Keratinocyte (primary cell): ENCODE results near the gene TBC1D22B. TPM values are rescaled to one million over a fixed set of nuclear protein-coding genes. Genes with fewer than 3 reads are reported as not detected.

Experiments used
- DNase-seq: peaks from one replicate; pipeline ENCODE4 v3.0.0-alpha.2; 2011; ENCODE audit warnings: low read depth, missing footprints, low spot score
- FAIRE-seq: peaks from 2 replicates; lab custom pipeline; 2011; peaks lifted over from hg19 to GRCh38; lab: Jason Lieb, UNC
- H2AFZ ChIP-seq: 2 replicates; pipeline ENCODE4 v1.6.0; 2012; ENCODE audit warnings: low read length, control low read depth, inconsistent platforms; ENCODE audit not compliant: control insufficient read depth
- H3K27ac ChIP-seq: 2 replicates; pipeline ENCODE4 v1.5.1; 2011; ENCODE audit warnings: low read length; ENCODE audit not compliant: control insufficient read depth, insufficient read depth
- H3K27me3 ChIP-seq: 3 replicates; pipeline ENCODE4 v1.6.0; 2011; ENCODE audit warnings: low read length; ENCODE audit not compliant: control insufficient read depth, insufficient read depth; ENCODE audit errors: extremely low read depth
- H3K36me3 ChIP-seq, 2 experiments: 2 replicates in 1 of 2; 3 replicates in 1 of 2; pipeline ENCODE4 v1.5.1; 2011; ENCODE audit warnings: low read length in 2 of 2, mild to moderate bottlenecking in 1 of 2; ENCODE audit not compliant: control insufficient read depth in 2 of 2, insufficient read depth in 2 of 2; ENCODE audit errors: extremely low read depth in 1 of 2
- H3K4me1 ChIP-seq: 3 replicates; pipeline ENCODE4 v1.5.1; 2011; ENCODE audit warnings: low read length; ENCODE audit not compliant: control insufficient read depth, insufficient read depth; ENCODE audit errors: extremely low read depth
- H3K4me2 ChIP-seq: 3 replicates; pipeline ENCODE4 v1.6.0; 2011; ENCODE audit warnings: low read depth, low read length; ENCODE audit not compliant: control insufficient read depth, insufficient read depth; ENCODE audit errors: extremely low read depth
- H3K4me3 ChIP-seq, 3 experiments: fragments of 200-600 bp in 1 of 3; sonication (generic) in 1 of 3; 2 replicates in 2 of 3; 3 replicates in 1 of 3; pipeline ENCODE4 v1.5.1; 2011 to 2016; ENCODE audit warnings: low read length in 3 of 3, mild to moderate bottlenecking in 3 of 3, control low read depth in 2 of 3, inconsistent platforms in 1 of 3, low read depth in 1 of 3, mixed read lengths in 1 of 3, mixed run types in 1 of 3, moderate library complexity in 1 of 3; ENCODE audit not compliant: control insufficient read depth in 2 of 3, insufficient read depth in 2 of 3; ENCODE audit errors: extremely low read depth in 1 of 3
- H3K79me2 ChIP-seq: 2 replicates; pipeline ENCODE4 v1.6.0; 2012; ENCODE audit warnings: low read length; ENCODE audit not compliant: control insufficient read depth, insufficient read depth
- H3K9ac ChIP-seq: 3 replicates; pipeline ENCODE4 v1.6.0; 2011; ENCODE audit warnings: low read length; ENCODE audit not compliant: control insufficient read depth, insufficient read depth; ENCODE audit errors: extremely low read depth
- H3K9me1 ChIP-seq: 3 replicates; pipeline ENCODE4 v1.6.0; 2011; ENCODE audit warnings: low read length; ENCODE audit not compliant: control insufficient read depth, insufficient read depth; ENCODE audit errors: extremely low read depth
- H3K9me3 ChIP-seq: 2 replicates; pipeline ENCODE4 v1.5.1; 2012; ENCODE audit warnings: low read depth, low read length; ENCODE audit not compliant: control insufficient read depth
- H4K20me1 ChIP-seq: 3 replicates; pipeline ENCODE4 v1.6.0; 2011; ENCODE audit warnings: low read length; ENCODE audit not compliant: control insufficient read depth, insufficient read depth; ENCODE audit errors: extremely low read depth
- EZH2 ChIP-seq: IDR thresholded peaks from one replicate; pipeline ENCODE4 v1.6.1; 2012; ENCODE audit warnings: inconsistent platforms, mild to moderate bottlenecking, low read length, moderate library complexity
- dilution Hi-C: fragments of 300-500 bp; cut with MboI; formaldehyde crosslinking; loops from one replicate; pipeline ENCODE4 v1.7.0; 2020; ENCODE audit warnings: low sequenced_read_pairs; ENCODE audit not compliant: extremely low pct_ligation_motif_present
- polyA plus RNA-seq, 5 experiments: library from polyadenylated mRNA; depleted of rRNA in 3 of 5; stranded (reverse) in 3 of 5; stranded (forward) in 1 of 5; unstranded in 1 of 5; fragments of >200 nt; gene quantifications; 1 replicate in 1 of 5; 2 replicates in 3 of 5; 3 replicates in 1 of 5; pipeline versions ENCODE4 v1.2.1 to v1.2.3, GENCODE V29; 2011 to 2012; ENCODE audit warnings: missing spikeins in 2 of 5, low read depth in 1 of 5, low replicate concordance in 1 of 5
- TF ChIP-seq, protein P1 (sequence below), 3 experiments: IDR thresholded peaks in 1 of 3; conservative IDR thresholded peaks in 1 of 3; optimal IDR thresholded peaks in 1 of 3; 2 replicates in 2 of 3; 3 replicates in 1 of 3; pipeline versions ENCODE3 to v1.5.1; 2011; ENCODE audit warnings: low read length in 3 of 3, mild to moderate bottlenecking in 3 of 3, moderate library complexity in 2 of 3, control low read depth in 1 of 3, inconsistent platforms in 1 of 3; ENCODE audit not compliant: insufficient read depth in 2 of 3; ENCODE audit errors: extremely low read depth in 1 of 3

TBC1D22B gene
- polyA plus RNA-seq, 1 donor (not counting 4 experiments of a cell fraction or from before 2014, with no cell fraction given), result 5.9 TPM

DNA sequence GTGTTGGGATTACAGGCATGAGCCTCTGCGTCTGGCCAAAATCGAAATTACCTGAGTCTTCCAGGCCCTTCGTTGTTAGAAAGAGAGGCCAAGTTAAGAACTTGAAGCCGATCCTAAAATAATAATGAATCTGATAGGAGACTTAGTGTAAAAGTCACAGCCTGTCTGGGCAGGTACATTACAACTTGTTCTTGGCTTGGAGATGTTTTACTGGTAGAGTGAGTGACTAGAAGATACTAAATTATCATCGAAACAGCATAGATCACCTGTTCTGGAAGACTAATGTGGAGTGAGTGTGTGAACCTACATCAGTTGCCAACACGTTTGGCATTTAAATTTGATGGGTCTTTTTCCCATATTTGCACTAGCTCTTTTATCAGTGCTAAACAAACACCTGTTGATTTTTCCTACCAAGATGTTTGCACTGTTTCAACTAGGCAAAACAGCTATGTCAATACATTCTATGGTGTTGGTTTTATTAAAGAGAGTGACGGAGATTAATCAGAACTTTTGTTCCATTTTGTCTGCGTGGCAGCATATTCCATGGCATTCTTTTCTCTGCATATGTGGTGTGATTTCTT lies 5.0 kb downstream of the TBC1D22B start:
- peaks cover 69% of the 10 kb centered on the region for H3K79me2 ChIP-seq
- H3K27ac ChIP-seq, result no peak overlapping the region
- no peaks in the 10 kb centered on the region for H3K27me3 ChIP-seq
- peaks cover 18% of the 10 kb centered on the region for H3K4me1 ChIP-seq
- H3K36me3 ChIP-seq, result peaks cover 0 to 4% of the 10 kb centered on the region in 2 experiments
- FAIRE-seq (peak; percentile 29), DNase-seq (no peak)
- H3K4me2 ChIP-seq, result peak overlapping the region; percentile 29
- H3K9me1 ChIP-seq, result peaks cover 3% of the 10 kb centered on the region
- no peaks in the 10 kb centered on the region for H3K9me3 ChIP-seq
- no peak overlapping the region for H3K9ac ChIP-seq
- TF ChIP-seq, protein P1, sequence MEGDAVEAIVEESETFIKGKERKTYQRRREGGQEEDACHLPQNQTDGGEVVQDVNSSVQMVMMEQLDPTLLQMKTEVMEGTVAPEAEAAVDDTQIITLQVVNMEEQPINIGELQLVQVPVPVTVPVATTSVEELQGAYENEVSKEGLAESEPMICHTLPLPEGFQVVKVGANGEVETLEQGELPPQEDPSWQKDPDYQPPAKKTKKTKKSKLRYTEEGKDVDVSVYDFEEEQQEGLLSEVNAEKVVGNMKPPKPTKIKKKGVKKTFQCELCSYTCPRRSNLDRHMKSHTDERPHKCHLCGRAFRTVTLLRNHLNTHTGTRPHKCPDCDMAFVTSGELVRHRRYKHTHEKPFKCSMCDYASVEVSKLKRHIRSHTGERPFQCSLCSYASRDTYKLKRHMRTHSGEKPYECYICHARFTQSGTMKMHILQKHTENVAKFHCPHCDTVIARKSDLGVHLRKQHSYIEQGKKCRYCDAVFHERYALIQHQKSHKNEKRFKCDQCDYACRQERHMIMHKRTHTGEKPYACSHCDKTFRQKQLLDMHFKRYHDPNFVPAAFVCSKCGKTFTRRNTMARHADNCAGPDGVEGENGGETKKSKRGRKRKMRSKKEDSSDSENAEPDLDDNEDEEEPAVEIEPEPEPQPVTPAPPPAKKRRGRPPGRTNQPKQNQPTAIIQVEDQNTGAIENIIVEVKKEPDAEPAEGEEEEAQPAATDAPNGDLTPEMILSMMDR (optimal IDR thresholded peaks at IDR 0.05 in 1 of 3, IDR thresholded peaks at IDR 0.05 in 1 of 3, conservative IDR thresholded peaks at IDR 0.05 in 1 of 3; ENCODE audit: extremely low read depth in 1 of 3, insufficient read depth in 2 of 3, low read length in 3 of 3), result no peak
- TF ChIP-seq EZH2, result no peak
- H4K20me1 ChIP-seq, result no peaks in the 10 kb centered on the region
- no peak overlapping the region for H3K4me3 ChIP-seq
- no peak overlapping the region for H2AFZ ChIP-seq
- dilution Hi-C loops, result no loop called here

GRCh38 chr6:37265001-37265400 lies 7.4 kb downstream of the TBC1D22B start:
- Histone ChIP-seq H3K4me2 (no peak overlapping the region), H3K9me1 (peaks cover 3% of the 10 kb centered on the region), H3K4me1 (peaks cover 6% of the 10 kb centered on the region), H2AFZ (no peak overlapping the region), H3K36me3 (peaks cover 4 to 9% of the 10 kb centered on the region in 2 experiments), H3K9ac (no peak overlapping the region), H3K27ac (no peak overlapping the region), H4K20me1 (no peaks in the 10 kb centered on the region), H3K9me3 (no peaks in the 10 kb centered on the region), H3K4me3 (no peak overlapping the region), H3K79me2 (peaks cover 48% of the 10 kb centered on the region), H3K27me3 (no peaks in the 10 kb centered on the region)
- no peak for DNase-seq
- no peak for TF ChIP-seq EZH2
- TF ChIP-seq, protein P1 (optimal IDR thresholded peaks at IDR 0.05 in 1 of 3, IDR thresholded peaks at IDR 0.05 in 1 of 3, conservative IDR thresholded peaks at IDR 0.05 in 1 of 3; ENCODE audit: extremely low read depth in 1 of 3, insufficient read depth in 2 of 3, low read length in 3 of 3), result no peak
- dilution Hi-C loops, result no loop called here
- no peak for FAIRE-seq
